Hematopoietic multipotent progenitor cell (in vitro differentiated cells): ENCODE results near the gene DNAJC22. TPM values are rescaled to one million over a fixed set of nuclear protein-coding genes. Genes with fewer than 3 reads are reported as not detected.
"Not testable (repeated sequence)": the region's sequence is repeated elsewhere in the genome, so short reads cannot be mapped to it uniquely, and the experiment has no call there.

Source experiments
- DNase-seq, 3 donors: peaks; one replicate each; pipeline ENCODE4 v3.0.0-alpha.2; 2011 to 2015; ENCODE audit warnings: low read depth in 2 of 3, low spot score in 2 of 3
- total RNA-seq: library from RNA; depleted of rRNA; stranded (reverse); fragments of >200 nt; gene quantifications from one replicate; pipeline ENCODE4 v1.2.3, GENCODE V29; 2012

DNAJC22 gene
- total RNA-seq, 1 donor = not detected

- no peak for DNase-seq
Measured at GRCh38 chr12:49330631-49331379, 15.9 kb upstream of the DNAJC22 start.

GRCh38 chr12:49331380-49332222 is 15.1 kb upstream of the DNAJC22 start:
- DNase-seq = no peak

- no peak for DNase-seq
Measured at GRCh38 chr12:49332441-49332861, 14.2 kb upstream of the DNAJC22 start.

- DNase-seq = no peak
Measured at GRCh38 chr12:49332891-49333371, 13.8 kb upstream of the DNAJC22 start.

- DNase-seq = not testable (repeated sequence)
Measured at GRCh38 chr12:49333778-49334177, 12.9 kb upstream of the DNAJC22 start.

GRCh38 chr12:49334226-49334625 is 12.5 kb upstream of the DNAJC22 start:
- no peak for DNase-seq

- DNase-seq = no peak
Measured at GRCh38 chr12:49334681-49335080, 12.0 kb upstream of the DNAJC22 start.

GRCh38 chr12:49335118-49335954 is 11.4 kb upstream of the DNAJC22 start:
- no peak for DNase-seq

- no peak for DNase-seq
Measured at GRCh38 chr12:49335955-49336644, 10.6 kb upstream of the DNAJC22 start.

GRCh38 chr12:49336645-49337584 is 9.8 kb upstream of the DNAJC22 start, which contains the start of gene C1QL4:
Gene C1QL4 (minus strand): TSS chr12:49337188. CDS start chr12:49336477, 711 bp downstream.
- DNase-seq = peak; percentile 73 to 87 (median 82)

- no peak for DNase-seq
Measured at GRCh38 chr12:49338830-49339463, 7.7 kb upstream of the DNAJC22 start.

- DNase-seq = no peak
Measured at GRCh38 chr12:49339464-49339861, 7.2 kb upstream of the DNAJC22 start.

- no peak for DNase-seq
Measured at GRCh38 chr12:49340095-49340870, 6.4 kb upstream of the DNAJC22 start.

- no peak for DNase-seq
Measured at GRCh38 chr12:49340971-49341776, 5.5 kb upstream of the DNAJC22 start.

- DNase-seq = no peak
Measured at GRCh38 chr12:49341777-49342065, 5.0 kb upstream of the DNAJC22 start.

- peak in 2 of 3 donors; percentile 84 to 88 for DNase-seq
Measured at GRCh38 chr12:49342066-49342913, 4.4 kb upstream of the DNAJC22 start.
